Stimulated activated naive B cell treated with anti-CD40 and anti-IgM and Interleukin-4, amounts not matched to agents 10 μg/mL and 1 μg/mL and 100 μg/mL, for 72 hours (primary cell): ENCODE results near the gene DMXL1.

Experiments used
- ATAC-seq, 2 donors: fragments of 150-1000 bp; cut with Tn5 transposase; replicated peaks; 2 replicates each; pipeline ENCODE4 v1.10.0; 2021; ENCODE audit warnings: moderate library complexity in 1 of 2
- DNase-seq: peaks from one replicate; pipeline ENCODE4 v3.0.0; 2021
- H3K27ac Mint-ChIP-seq: one replicate; pipeline ENCODE4 v1.8.0; 2022; ENCODE audit warnings: mild to moderate bottlenecking, mixed read lengths
- H3K27me3 Mint-ChIP-seq, 2 donors: one replicate each; pipeline ENCODE4 v1.8.0; 2022; ENCODE audit warnings: mixed read lengths in 2 of 2
- H3K36me3 Mint-ChIP-seq, 2 donors: one replicate each; pipeline ENCODE4 v1.8.0; 2022; ENCODE audit warnings: mixed read lengths in 2 of 2, mild to moderate bottlenecking in 1 of 2
- H3K4me1 Mint-ChIP-seq, 2 donors: one replicate each; pipeline ENCODE4 v1.8.0; 2022; ENCODE audit warnings: mixed read lengths in 2 of 2, mild to moderate bottlenecking in 1 of 2
- H3K4me3 Mint-ChIP-seq, 2 donors: one replicate each; pipeline ENCODE4 v1.8.0; 2022; ENCODE audit warnings: mild to moderate bottlenecking in 2 of 2, mixed read lengths in 2 of 2, moderate library complexity in 1 of 2
- H3K9me3 Mint-ChIP-seq, 2 donors: one replicate each; pipeline ENCODE4 v1.8.0; 2022; ENCODE audit warnings: mixed read lengths in 2 of 2, mild to moderate bottlenecking in 1 of 2

DMXL1 gene

DNA sequence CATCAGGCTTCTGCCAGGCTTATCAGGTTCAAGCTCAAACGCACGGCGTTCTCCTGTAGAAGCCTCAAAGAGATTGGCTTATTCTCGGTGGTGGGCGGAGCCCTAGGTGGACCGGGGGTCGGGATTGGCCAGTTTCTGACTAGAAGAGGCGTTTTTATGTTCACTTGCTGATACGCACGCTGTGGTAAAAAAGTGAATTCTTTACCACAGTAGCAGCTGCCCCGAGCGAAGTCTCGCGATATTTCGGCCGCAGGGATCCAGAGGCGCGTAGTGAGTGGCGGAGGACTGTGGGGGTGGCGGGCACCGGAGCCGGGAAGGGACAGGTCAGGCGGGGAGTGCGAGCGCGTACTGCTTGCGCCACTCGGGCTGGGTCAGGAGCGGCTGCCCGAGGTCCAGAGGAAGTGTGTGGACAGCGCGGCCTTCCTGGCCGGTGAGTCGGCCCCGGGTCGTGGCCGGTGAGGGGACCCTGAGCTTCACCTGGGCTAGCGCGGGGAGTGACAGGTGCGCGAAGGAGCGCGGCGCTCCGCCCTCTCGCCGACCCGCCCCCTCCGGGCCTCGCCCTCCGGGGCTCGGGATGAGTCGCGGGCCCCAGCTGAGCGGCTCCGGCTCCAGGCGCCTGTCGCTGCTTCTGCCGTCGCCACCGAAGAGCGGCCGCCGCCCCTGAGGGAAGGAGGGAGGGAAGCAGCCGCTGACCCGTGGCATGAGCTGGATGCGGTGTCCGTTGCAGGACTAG, at the start of gene DMXL1:
Gene DMXL1, plus strand, starts transcription at position 260 of the 733 bp plus-strand sequence. CDS start 483 bp downstream, outside the sequence.
- DNase-seq (peak; percentile 98), ATAC-seq (peak; percentile 83 to 86)
- Mint-ChIP-seq H3K4me3 (peak within 1 kb of the TSS; percentile 98 to 99), H3K9me3 (no peaks in the 10 kb centered on the region), H3K27ac (peak within 1 kb of the TSS; percentile 100), H3K4me1 (peaks cover 16 to 33% of the 10 kb centered on the region in 2 donors), H3K36me3 (peaks cover 17% of the 10 kb centered on the region in 2 donors), H3K27me3 (no peaks in the 10 kb centered on the region)

GRCh38 chr5:119021149-119021732, 49.6 kb upstream of the DMXL1 start:
- no peak for ATAC-seq
- peaks cover 0 to 4% of the 10 kb centered on the region in 2 donors for H3K36me3 Mint-ChIP-seq
- H3K4me1 Mint-ChIP-seq = peaks cover 32 to 69% of the 10 kb centered on the region in 2 donors
- no peak overlapping the region for H3K4me3 Mint-ChIP-seq
- DNase-seq = no peak
- H3K27me3 Mint-ChIP-seq = no peaks in the 10 kb centered on the region
- peaks cover 0 to 5% of the 10 kb centered on the region in 2 donors for H3K9me3 Mint-ChIP-seq
- H3K27ac Mint-ChIP-seq = peak overlapping the region; percentile 70

GRCh38 chr5:119022017-119022745, 48.7 kb upstream of the DMXL1 start:
- ATAC-seq = peak; percentile 65 to 71
- peak overlapping the region; percentile 68 for H3K27ac Mint-ChIP-seq

DNA sequence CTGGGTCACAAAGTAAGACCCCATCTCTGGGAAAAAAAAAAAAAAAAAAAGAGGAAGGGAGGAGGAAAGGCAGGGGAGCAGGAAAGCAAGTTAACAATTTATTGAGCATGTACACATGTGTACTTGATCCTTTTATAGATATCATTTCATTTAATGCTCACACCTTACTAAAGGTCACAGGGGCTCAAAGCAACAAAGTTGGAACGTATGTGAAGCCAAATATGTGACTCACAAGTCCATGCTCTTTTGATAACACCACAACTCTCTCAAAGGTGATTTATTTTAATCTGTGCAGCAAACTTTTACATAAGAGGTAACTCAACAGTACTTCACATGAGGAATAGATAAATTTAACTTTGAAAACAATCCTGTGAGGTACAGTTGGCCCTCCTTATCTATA, 48.1 kb upstream of the DMXL1 start:
- ATAC-seq (peak; percentile 19 to 29), DNase-seq (no peak)
- Mint-ChIP-seq H3K4me3 (no peak overlapping the region), H3K27me3 (no peaks in the 10 kb centered on the region), H3K27ac (peak overlapping the region; percentile 68), H3K4me1 (peaks cover 28 to 58% of the 10 kb centered on the region in 2 donors), H3K9me3 (peaks cover 0 to 2% of the 10 kb centered on the region in 2 donors), H3K36me3 (peaks cover 0 to 4% of the 10 kb centered on the region in 2 donors)

More at GRCh38 chr5:119022017-119022745, 48.7 kb upstream of the DMXL1 start:
- peaks cover 0 to 2% of the 10 kb centered on the region in 2 donors for H3K9me3 Mint-ChIP-seq
- H3K36me3 Mint-ChIP-seq = peaks cover 0 to 4% of the 10 kb centered on the region in 2 donors
- no peak for DNase-seq
- H3K4me1 Mint-ChIP-seq = peaks cover 29 to 61% of the 10 kb centered on the region in 2 donors
- H3K27me3 Mint-ChIP-seq = no peaks in the 10 kb centered on the region
- H3K4me3 Mint-ChIP-seq = peak overlapping the region in 1 of 2 donors; percentile 2

GRCh38 chr5:119028575-119028974, 42.3 kb upstream of the DMXL1 start:
- Mint-ChIP-seq H3K36me3 (peaks cover 0 to 4% of the 10 kb centered on the region in 2 donors), H3K27ac (peak overlapping the region; percentile 82), H3K27me3 (no peaks in the 10 kb centered on the region), H3K9me3 (peaks cover 0 to 5% of the 10 kb centered on the region in 2 donors), H3K4me3 (peak overlapping the region; percentile 44 to 49), H3K4me1 (peaks cover 29 to 52% of the 10 kb centered on the region in 2 donors)
- ATAC-seq (peak; percentile 47 to 51), DNase-seq (no peak)

DNA sequence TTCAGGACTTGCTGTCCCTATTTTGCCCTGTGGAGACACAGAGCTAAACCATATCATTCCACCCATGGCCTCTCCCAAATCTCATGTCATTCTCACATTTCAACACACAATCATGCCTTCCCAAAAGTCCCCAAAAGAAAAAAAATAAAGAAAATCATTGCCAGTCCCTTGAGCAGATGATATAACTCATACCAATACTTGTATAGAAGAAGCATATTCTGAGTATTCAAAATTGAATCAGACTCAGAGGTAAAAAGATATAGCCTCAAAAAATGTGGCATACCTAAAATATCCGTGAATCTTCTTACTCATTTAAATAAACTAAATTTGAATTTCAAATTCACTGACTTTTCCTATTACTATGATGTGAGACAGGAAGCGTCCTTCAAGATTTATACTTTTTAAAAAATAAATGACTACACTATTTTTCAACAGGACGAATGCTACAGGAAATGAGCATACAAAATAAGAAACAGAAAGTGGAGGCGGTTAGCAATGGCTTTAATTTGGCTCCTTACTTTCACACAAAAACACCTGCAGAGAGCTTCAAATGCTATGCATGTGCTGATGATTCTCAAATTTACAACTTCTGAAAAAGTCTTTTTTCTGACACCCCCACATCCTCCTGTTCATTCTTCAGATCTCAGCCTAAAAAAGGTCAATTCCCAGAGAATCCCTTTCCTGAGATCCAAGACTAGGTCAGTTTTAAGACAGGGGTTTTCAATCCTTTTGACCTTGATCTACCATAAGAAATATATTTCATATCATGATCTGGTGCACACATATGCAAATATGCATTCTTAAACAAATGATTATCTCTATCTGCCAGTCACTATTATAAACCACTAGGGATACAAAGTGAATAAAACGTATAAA, 39.6 kb upstream of the DMXL1 start:
- H3K9me3 Mint-ChIP-seq = peaks cover 0 to 3% of the 10 kb centered on the region in 2 donors
- ATAC-seq (peak; percentile 55 to 65), DNase-seq (no peak)
- H3K4me3 Mint-ChIP-seq = peak overlapping the region; percentile 62 to 69
- H3K27ac Mint-ChIP-seq = peak overlapping the region; percentile 92
- no peaks in the 10 kb centered on the region for H3K27me3 Mint-ChIP-seq
- peaks cover 22 to 50% of the 10 kb centered on the region in 2 donors for H3K4me1 Mint-ChIP-seq
- H3K36me3 Mint-ChIP-seq = no peaks in the 10 kb centered on the region

DNA sequence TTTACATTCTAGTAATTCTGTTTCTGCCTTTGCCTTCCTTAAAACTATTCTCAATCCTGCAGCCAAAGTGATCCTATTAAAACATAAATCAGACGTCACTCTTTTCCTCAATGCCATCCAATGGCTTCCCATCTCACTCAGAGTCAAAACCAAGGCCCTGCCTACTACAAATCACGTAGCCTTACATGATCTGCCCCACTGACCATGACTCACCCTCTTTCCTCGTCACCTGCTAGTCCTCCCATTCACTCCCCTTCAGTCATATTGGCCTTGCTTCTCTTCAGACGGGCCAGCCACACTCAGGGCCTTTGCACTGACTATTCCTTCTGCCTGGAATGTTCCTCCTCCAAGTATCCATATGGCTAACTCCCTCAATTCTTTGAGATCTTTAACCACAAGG, 39.0 kb upstream of the DMXL1 start:
- H3K4me1 Mint-ChIP-seq = peaks cover 22 to 51% of the 10 kb centered on the region in 2 donors
- H3K27ac Mint-ChIP-seq = peak overlapping the region; percentile 92
- ATAC-seq (peak; percentile 87 to 93), DNase-seq (peak; percentile 68)
- H3K9me3 Mint-ChIP-seq = peaks cover 0 to 3% of the 10 kb centered on the region in 2 donors
- H3K27me3 Mint-ChIP-seq = no peaks in the 10 kb centered on the region
- peak overlapping the region; percentile 47 to 69 for H3K4me3 Mint-ChIP-seq
- no peaks in the 10 kb centered on the region for H3K36me3 Mint-ChIP-seq

DNA sequence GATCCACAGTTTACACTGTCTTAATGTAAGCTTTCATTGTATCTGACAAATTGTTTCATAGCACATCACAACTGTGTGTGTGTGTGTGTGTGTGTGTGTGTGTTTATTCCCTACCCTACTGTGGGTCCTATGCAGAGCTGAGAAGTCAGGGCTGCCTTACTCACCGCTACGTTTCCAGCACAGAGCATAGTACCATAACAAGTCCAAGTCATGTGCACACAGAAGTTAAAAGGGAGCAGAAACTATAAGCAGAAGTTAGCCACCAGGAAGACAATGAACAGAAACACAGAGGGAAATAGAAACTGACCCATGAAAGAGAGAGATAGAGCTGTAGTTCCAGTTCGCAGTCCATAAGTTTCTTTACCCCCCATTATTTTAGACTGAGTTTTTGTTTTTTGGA, 38.2 kb upstream of the DMXL1 start:
- Mint-ChIP-seq H3K27me3 (no peaks in the 10 kb centered on the region), H3K27ac (peak overlapping the region; percentile 80), H3K4me1 (peaks cover 22 to 51% of the 10 kb centered on the region in 2 donors), H3K36me3 (no peaks in the 10 kb centered on the region), H3K9me3 (peaks cover 0 to 3% of the 10 kb centered on the region in 2 donors), H3K4me3 (peak overlapping the region; percentile 49 to 53)
- DNase-seq = no peak
- peak; percentile 35 to 52 for ATAC-seq

GRCh38 chr5:119033135-119033534, 37.8 kb upstream of the DMXL1 start:
- Mint-ChIP-seq H3K27me3 (no peaks in the 10 kb centered on the region), H3K27ac (peak overlapping the region; percentile 51), H3K9me3 (peaks cover 0 to 3% of the 10 kb centered on the region in 2 donors), H3K36me3 (no peaks in the 10 kb centered on the region), H3K4me3 (no peak overlapping the region), H3K4me1 (peaks cover 21 to 49% of the 10 kb centered on the region in 2 donors)
- no peak for ATAC-seq
- no peak for DNase-seq

DNA sequence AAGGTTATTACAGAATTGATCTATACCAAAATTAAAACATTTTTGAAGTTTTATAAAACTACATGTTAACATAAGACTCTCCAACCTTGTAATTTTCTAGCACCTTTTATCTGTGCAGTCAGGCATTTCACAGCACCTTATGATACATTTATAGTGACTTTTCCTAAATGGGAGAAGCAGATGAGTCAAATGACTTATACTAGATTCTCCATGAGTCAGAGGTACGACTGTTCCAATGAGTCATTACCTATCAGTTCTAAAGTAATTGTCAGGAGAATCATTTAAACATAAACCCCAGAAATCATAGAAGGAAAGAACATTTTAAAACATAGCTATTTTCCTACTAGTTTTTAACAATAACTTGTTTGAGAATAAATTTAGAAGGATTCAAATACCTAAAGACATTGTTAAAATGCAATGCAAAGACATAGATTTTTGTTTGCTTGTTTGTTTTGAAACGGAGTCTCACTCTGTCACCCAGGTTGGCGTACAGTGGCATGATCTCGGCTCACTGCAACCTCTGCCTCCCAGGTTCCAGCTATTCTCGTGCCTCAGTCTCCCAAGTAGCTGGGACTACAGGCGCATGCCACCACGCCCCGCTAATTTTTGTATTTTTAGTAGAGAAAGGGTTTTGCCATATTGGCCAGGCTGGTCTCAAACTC, 34.7 kb upstream of the DMXL1 start:
- Mint-ChIP-seq H3K4me3 (no peak overlapping the region), H3K27ac (no peak overlapping the region), H3K4me1 (peaks cover 12 to 26% of the 10 kb centered on the region in 2 donors), H3K27me3 (no peaks in the 10 kb centered on the region), H3K36me3 (peaks cover 0 to 1% of the 10 kb centered on the region in 2 donors), H3K9me3 (peaks cover 0 to 3% of the 10 kb centered on the region in 2 donors)
- ATAC-seq = no peak
- no peak for DNase-seq

- ATAC-seq (no peak), DNase-seq (no peak)
- Mint-ChIP-seq H3K4me3 (no peak overlapping the region), H3K4me1 (peaks cover 5 to 14% of the 10 kb centered on the region in 2 donors), H3K9me3 (no peaks in the 10 kb centered on the region), H3K27me3 (no peaks in the 10 kb centered on the region), H3K27ac (no peak overlapping the region), H3K36me3 (peaks cover 0 to 1% of the 10 kb centered on the region in 2 donors)
Observed at GRCh38 chr5:119037496-119038215, 33.2 kb upstream of the DMXL1 start.

DNA sequence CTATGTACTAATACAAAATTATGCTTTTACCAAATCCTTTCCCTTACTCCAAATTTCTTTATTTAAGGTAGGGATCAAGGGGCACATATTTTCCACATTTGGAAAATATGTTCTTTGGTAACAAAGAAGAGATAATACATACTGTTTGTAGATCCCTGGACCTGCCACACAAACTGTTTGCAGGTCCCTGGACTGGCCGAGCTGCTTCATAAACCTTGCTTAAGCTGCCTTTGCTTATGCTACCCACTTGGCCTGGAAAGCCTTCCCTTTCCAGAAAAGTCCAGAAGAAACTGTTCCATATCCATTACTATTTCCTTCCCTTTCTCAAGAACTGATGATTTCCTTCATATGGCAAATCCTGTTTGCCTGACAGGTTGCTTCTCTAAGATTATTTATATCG, 22.6 kb upstream of the DMXL1 start:
- Mint-ChIP-seq H3K36me3 (no peaks in the 10 kb centered on the region), H3K27me3 (no peaks in the 10 kb centered on the region), H3K4me1 (peaks cover 0 to 3% of the 10 kb centered on the region in 2 donors), H3K27ac (no peak overlapping the region), H3K4me3 (no peak overlapping the region), H3K9me3 (no peaks in the 10 kb centered on the region)
- no peak for ATAC-seq
- no peak for DNase-seq
